Measurements from ENCODE around the gene PDCD1LG2. TPM values are rescaled to one million over a fixed set of nuclear protein-coding genes. Genes with fewer than 3 reads are reported as not detected.

The PDCD1LG2 gene
- total and polyA plus RNA-seq, 2 experiments from 2014 or later = not detected

- TF ChIP-seq, protein P1, sequence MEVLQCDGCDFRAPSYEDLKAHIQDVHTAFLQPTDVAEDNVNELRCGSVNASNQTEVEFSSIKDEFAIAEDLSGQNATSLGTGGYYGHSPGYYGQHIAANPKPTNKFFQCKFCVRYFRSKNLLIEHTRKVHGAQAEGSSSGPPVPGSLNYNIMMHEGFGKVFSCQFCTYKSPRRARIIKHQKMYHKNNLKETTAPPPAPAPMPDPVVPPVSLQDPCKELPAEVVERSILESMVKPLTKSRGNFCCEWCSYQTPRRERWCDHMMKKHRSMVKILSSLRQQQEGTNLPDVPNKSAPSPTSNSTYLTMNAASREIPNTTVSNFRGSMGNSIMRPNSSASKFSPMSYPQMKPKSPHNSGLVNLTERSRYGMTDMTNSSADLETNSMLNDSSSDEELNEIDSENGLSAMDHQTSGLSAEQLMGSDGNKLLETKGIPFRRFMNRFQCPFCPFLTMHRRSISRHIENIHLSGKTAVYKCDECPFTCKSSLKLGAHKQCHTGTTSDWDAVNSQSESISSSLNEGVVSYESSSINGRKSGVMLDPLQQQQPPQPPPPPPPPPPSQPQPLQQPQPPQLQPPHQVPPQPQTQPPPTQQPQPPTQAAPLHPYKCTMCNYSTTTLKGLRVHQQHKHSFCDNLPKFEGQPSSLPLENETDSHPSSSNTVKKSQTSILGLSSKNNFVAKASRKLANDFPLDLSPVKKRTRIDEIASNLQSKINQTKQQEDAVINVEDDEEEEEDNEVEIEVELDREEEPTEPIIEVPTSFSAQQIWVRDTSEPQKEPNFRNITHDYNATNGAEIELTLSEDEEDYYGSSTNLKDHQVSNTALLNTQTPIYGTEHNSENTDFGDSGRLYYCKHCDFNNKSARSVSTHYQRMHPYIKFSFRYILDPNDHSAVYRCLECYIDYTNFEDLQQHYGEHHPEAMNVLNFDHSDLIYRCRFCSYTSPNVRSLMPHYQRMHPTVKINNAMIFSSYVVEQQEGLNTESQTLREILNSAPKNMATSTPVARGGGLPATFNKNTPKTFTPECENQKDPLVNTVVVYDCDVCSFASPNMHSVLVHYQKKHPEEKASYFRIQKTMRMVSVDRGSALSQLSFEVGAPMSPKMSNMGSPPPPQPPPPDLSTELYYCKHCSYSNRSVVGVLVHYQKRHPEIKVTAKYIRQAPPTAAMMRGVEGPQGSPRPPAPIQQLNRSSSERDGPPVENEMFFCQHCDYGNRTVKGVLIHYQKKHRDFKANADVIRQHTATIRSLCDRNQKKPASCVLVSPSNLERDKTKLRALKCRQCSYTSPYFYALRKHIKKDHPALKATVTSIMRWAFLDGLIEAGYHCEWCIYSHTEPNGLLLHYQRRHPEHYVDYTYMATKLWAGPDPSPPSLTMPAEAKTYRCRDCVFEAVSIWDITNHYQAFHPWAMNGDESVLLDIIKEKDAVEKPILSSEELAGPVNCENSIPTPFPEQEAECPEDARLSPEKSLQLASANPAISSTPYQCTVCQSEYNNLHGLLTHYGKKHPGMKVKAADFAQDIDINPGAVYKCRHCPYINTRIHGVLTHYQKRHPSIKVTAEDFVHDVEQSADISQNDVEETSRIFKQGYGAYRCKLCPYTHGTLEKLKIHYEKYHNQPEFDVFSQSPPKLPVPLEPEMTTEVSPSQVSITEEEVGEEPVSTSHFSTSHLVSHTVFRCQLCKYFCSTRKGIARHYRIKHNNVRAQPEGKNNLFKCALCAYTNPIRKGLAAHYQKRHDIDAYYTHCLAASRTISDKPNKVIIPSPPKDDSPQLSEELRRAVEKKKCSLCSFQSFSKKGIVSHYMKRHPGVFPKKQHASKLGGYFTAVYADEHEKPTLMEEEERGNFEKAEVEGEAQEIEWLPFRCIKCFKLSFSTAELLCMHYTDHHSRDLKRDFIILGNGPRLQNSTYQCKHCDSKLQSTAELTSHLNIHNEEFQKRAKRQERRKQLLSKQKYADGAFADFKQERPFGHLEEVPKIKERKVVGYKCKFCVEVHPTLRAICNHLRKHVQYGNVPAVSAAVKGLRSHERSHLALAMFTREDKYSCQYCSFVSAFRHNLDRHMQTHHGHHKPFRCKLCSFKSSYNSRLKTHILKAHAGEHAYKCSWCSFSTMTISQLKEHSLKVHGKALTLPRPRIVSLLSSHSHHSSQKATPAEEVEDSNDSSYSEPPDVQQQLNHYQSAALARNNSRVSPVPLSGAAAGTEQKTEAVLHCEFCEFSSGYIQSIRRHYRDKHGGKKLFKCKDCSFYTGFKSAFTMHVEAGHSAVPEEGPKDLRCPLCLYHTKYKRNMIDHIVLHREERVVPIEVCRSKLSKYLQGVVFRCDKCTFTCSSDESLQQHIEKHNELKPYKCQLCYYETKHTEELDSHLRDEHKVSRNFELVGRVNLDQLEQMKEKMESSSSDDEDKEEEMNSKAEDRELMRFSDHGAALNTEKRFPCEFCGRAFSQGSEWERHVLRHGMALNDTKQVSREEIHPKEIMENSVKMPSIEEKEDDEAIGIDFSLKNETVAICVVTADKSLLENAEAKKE (CRISPR knock-in tag; IDR thresholded peaks at IDR 0.05) = no peak
- TF ChIP-seq REST (IDR thresholded peaks at IDR 0.05; ENCODE audit: unreplicated experiment) (no peak), NANOG (IDR thresholded peaks at IDR 0.05; ENCODE audit: borderline replicate concordance) (no peak), STAT1 (IDR thresholded peaks at IDR 0.05; ENCODE audit: unreplicated experiment) (no peak), CTCF (conservative IDR thresholded peaks at IDR 0.05; ENCODE audit: low read depth in 2 of 2) (no peak), POLR2AphosphoS5 (IDR thresholded peaks at IDR 0.05; ENCODE audit: low read depth) (no peak), EZH2 (IDR thresholded peaks at IDR 0.05; ENCODE audit: low read depth, unreplicated experiment) (no peak)
- TF ChIP-seq, protein P2, sequence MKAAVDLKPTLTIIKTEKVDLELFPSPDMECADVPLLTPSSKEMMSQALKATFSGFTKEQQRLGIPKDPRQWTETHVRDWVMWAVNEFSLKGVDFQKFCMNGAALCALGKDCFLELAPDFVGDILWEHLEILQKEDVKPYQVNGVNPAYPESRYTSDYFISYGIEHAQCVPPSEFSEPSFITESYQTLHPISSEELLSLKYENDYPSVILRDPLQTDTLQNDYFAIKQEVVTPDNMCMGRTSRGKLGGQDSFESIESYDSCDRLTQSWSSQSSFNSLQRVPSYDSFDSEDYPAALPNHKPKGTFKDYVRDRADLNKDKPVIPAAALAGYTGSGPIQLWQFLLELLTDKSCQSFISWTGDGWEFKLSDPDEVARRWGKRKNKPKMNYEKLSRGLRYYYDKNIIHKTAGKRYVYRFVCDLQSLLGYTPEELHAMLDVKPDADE (IDR thresholded peaks at IDR 0.05) = no peak
Observed at GRCh38 chr9:5483306-5483705, 27.0 kb upstream of the PDCD1LG2 start (continued).

All from GM23338 (cell line).